ENCODE data around the gene P2RX1.
"Not testable (repeated sequence)": the region's sequence is repeated elsewhere in the genome, so short reads cannot be mapped to it uniquely, and the experiment has no call there.

The P2RX1 gene

GRCh38 chr17:3857261-3858105 lies 58.8 kb downstream of the P2RX1 start:
- DNase-seq (ENCODE audit: low spot score): no peak

GRCh38 chr17:3854204-3854603 lies 62.1 kb downstream of the P2RX1 start:
- not testable (repeated sequence) for DNase-seq (ENCODE audit: low spot score)

DNA sequence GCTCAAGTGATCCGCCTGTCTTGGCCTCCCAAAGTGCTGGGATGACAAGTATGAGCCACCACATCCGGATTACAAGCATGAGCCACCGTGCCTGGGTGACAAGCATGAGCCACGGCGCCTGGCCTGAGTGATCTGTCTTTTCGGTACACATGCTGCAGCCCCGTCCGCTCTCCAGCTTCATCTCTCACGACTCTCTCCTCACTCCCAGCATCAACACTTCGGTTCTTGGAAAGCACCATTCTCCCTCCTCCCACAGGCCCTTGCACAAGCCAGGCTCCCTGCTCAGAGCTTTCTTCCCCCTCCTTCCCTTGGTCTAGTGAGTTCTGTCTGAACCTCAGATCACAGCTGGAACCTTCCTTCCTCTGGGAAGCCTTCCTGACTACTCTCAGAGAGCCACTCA lies 63.7 kb downstream of the P2RX1 start:
- no peak for DNase-seq (ENCODE audit: low spot score)

- no peak for DNase-seq (ENCODE audit: low spot score)
Observed at GRCh38 chr17:3851461-3852100, 64.7 kb downstream of the P2RX1 start.

DNA sequence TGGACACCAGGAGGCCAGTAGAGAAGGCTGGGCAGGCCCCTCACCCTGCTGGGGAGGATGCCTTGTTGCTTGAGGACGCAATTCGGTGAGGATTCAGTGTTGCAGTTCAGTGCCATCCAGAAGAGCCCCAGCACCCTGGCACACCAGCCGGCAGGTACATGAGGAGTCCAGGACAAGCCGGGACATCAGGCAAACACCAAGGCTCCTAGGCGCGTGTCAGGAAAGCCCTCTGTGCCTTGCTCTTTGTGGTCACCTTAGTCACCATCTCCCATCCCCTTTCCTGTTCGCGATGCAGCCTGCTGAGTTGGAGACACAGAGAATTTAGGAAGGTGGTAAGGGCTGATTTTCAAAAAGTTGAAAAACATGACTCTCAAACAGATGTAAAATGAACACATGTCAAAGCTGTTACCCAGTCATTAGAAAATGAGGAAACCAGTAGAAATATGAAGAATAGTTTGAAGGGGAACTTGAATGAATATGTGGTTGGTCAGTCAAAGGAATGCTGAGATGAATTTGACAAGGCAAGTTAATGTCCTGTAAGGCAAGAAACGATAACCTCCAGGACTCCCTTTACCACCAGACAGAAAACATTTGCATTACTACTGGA lies 67.9 kb downstream of the P2RX1 start:
- DNase-seq (ENCODE audit: low spot score): no peak

GRCh38 chr17:3847165-3847670 lies 69.0 kb downstream of the P2RX1 start:
- no peak for DNase-seq (ENCODE audit: low spot score)

All from NAMALWA (cell line).